DLD1 (cell line): ENCODE data around the gene HIP1R.

Source experiments
- in situ Hi-C: cut with HindIII; loops from 2 replicates; pipeline ENCODE4 v1.10.0; 2017; ENCODE audit warnings: low sequenced_read_pairs

Gene HIP1R

DNA sequence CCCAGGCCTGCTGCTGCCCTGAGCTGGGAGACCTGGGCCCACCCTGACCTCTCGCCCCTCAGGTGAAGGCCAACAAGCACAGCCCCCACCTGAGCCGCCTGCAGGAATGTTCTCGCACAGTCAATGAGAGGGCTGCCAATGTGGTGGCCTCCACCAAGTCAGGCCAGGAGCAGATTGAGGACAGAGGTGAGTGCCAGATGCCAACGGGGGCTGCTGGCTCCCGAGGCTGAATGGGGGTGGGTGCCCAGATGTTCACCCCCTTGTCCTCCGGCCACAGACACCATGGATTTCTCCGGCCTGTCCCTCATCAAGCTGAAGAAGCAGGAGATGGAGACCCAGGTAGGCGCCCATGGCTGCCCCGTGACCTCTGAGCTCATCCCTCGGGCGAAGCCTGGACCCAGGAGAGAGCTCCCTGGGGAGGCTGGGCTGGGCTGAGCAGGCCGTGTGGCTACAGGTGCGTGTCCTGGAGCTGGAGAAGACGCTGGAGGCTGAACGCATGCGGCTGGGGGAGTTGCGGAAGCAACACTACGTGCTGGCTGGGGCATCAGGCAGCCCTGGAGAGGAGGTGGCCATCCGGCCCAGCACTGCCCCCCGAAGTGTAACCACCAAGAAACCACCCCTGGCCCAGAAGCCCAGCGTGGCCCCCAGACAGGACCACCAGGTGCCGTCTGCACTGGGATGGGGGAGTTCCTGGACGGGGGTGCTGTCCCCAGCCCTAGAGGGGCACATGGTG is 25.8 kb downstream of the HIP1R start:
- in situ Hi-C loops, result no loop called here

DNA sequence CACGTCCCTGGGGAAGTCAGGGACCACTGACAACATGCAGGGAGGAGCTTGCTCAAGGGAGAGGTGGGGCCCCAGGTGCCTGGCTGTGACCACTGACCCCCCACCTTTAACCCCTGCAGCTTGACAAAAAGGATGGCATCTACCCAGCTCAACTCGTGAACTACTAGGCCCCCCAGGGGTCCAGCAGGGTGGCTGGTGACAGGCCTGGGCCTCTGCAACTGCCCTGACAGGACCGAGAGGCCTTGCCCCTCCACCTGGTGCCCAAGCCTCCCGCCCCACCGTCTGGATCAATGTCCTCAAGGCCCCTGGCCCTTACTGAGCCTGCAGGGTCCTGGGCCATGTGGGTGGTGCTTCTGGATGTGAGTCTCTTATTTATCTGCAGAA is 26.3 kb downstream of the HIP1R start:
- in situ Hi-C loops, result no loop called here

DNA sequence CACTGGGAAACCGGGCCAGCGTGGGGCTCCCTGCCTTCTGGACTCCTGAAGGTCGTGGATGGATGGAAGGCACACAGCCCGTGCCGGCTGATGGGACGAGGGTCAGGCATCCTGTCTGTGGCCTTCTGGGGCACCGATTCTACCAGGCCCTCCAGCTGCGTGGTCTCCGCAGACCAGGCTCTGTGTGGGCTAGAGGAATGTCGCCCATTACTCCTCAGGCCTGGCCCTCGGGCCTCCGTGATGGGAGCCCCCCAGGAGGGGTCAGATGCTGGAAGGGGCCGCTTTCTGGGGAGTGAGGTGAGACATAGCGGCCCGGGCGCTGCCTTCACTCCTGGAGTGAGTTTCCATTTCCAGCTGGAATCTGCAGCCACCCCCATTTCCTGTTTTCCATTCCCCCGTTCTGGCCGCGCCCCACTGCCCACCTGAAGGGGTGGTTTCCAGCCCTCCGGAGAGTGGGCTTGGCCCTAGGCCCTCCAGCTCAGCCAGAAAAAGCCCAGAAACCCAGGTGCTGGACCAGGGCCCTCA is 26.9 kb downstream of the HIP1R start:
- in situ Hi-C loops, result no loop called here

DNA sequence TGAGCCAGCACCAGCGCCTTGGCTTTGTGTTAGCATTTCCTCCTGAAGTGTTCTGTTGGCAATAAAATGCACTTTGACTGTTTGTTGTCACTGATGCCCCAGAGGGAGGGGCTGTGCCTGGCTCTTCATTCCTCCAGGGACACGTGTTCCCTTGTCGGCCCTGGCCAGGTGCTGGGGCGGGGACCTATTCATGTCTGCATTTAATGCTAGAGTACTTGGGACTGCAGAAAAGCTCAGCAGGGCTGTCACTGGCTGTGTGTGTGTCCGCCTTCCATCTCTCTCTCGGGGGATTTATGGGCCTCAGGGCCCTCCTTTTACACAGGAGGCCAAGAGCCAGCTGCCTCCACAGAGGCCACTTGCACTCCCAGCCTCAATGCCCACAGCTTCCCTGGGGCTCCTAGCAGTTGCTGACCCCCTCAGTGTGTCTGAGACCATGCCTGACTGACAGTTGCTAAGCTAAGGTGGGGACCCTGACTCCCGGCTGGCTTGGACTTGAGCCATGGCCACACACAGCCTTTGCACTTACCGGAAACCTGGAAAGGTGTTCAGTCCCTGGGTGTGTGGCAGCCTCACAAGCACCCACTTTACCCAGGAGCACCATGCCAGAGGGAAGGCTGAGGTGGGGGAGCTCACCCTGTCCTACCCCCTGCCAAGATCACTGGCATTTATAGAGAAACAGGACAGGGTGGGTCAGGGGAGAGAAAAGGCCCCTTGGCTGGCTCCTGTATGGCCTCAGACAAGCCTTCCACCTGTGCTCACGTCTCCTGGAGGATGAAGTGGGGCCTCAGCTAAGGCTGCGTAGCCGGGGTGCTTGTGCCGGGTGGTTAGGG is 27.8 kb downstream of the HIP1R start:
- in situ Hi-C loops, result no loop called here

DNA sequence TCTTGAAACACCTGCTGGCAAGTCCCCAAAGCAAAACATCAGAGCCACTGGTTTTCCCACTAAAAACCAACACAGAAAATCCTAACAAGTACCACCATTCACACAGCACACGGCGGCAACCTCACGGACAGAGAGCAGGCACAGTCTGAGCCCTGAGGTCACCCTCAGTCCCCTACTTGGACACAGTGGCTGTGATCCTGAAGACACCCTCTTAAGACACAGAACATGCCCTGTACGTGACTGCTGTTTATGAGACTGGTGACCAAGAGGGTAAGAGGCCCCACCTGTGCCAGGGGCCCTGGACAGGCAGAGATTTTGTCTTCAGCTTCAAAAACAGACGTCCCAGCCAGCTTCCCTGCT is 29.6 kb downstream of the HIP1R start:
- in situ Hi-C loops, result no loop called here

DNA sequence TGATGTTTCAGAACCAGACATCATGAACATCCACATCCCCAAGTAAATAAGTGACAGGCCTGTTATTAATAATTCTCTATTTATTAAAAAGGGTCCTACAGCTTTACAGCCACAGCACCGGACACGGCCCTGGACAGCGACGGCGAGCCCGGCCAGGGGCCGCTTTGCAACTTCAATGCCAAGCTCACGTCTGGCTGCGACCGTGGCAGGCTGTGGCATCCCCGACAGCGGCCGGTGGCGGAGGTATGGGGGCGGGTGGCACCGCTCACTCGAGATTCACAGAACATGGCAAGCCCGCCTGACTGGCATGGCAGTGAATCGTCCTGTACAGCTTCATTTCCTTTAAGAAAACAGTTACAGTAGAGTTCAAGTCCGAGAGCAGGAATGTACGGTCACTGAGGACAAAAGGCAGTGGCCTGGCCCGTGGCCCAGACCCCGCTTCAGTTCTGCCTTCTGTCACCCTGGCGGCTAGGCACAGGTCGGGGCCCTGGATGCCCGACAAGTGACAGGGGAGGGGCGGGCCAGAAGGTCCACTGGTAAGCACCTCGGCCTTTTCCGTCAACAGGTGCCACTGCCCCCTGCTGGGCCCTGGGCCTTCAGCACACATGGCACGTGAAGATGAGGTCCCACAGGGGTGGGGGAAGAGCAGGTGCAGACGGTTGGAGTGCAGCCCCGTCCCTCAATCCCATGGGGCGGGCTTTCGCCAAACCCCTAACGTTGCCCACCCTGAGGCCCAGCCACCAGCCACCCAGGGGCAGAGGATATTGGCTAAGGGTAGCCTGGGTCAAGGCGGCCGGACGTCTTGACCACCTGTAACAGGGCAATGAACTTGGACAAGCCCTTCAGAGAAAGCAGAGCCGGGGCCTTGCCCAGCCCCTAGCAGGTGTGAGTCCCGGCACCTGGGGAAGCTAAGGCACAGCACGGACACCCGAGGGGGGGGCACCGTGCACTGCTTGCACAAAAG is 30.3 kb downstream of the HIP1R start:
- in situ Hi-C loops, result no loop called here

DNA sequence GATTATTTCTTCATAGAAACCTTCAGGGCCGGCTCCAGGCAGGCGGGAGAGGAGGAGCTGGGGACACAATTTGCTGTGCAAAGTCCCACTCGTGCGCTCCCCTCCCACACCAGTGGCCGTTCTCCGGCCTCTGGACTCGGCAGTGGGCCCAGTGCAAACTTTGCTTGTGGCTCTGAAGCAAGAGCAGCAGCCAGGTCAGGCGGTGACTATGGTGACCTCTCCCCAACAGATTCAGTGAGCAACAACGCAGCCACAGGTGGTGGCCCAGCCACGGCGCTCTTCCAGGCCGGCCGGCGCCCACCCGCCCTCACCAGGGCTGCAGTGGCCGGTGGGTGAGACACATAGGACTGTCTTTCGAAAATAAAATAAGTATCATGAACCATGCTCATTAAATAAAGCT is 31.1 kb downstream of the HIP1R start:
- in situ Hi-C loops, result no loop called here

DNA sequence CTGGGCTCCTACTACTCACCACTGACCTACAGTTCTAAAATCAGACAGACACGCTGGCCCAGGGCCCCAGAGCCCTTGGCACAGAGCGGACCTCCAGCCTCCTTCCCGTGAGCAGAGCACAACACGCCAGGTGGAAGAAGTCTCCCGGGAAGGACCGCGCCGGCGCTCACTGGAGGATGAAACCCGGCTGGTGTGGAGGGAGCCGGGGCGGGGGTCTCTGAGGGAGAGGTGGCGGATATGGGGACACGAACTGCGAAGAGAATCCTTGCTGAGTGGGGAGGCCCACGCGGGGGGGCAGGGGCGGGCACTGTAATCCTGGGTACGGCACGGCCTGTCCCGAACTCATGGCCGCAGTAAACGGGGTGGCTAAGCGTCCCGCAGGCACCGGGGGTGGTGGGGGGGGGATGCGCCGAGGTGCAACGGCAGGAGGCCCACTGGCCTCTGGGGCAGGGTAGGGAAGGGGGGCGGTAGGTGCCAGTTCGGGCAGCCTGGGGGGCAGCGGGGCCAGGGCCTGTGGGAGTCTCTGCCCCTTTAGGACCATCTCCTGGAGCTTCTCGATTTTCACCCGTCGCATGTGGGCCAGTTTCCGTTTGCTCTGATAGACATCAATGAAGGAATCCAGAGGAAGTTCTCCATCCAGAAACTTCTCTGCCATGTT is 31.8 kb downstream of the HIP1R start:
- in situ Hi-C loops, result no loop called here

DNA sequence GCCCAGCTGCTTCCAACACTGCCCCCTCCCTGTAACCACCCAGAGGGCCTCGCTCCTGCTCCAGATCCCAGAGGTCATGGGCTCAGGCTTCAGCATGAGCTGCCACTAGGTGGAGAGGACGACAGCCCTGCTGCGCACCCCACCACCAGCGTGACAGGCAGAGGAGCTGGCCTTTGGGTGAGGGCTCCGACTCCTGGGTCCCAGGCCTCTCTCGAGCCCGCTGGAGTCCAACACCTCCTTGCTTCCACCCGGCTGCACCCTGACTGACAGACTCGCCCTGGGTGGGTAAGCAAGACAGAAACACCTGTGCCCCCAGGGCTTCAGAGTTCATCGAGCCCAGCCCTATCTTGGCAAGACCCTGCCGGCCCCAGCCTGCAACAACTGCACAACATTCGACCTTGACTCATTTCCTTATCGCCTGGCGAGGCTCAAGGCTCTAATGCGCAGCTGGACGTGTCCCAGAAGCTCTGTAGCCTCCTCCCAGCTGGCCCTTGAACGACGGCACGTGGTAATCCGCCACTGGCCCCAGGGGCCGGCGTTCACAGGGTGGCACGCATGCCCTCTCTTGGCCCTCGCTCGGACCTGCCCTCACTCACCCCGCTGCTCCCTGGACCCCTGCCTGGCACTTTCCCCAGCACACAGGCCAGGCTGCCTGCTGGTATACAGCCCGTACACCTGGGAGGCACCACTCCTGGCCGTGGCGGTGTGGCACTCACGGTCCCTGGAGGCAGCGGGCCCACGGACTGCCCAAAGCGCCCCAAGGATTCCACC is 32.6 kb downstream of the HIP1R start:
- in situ Hi-C loops, result no loop called here

DNA sequence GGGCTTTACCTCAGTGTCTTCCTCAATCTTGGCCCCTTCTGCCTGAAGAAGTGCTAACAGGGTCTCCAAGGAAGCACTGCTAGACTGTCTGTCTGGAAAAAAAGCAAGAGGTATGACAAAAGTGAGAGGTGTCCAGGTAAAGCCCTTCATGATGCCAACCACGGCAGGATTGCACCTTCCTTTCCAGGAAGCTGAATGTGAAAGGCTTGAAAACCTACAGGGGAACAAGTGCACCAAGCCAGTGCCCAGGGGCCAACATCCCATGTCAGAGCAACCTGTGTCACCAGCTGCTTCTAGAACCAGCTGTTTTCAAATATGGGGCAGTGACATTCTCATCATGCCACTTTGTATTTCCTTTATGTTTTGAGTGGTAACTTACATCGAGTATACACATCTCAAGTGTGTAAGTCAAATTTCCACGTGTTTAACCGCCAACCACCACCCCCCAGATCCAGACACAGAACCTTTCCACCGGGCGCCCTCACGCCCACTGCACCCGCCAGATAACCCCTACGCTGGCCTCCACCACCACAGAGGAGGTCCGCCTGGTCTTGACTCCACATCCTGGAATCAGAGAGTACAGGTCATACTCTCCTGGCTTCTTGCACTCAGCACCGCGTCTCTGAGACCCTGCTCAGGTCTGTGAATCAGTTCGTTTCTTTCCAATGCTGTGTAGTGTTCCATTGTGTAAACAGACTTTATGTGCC is 33.4 kb downstream of the HIP1R start:
- in situ Hi-C loops, result no loop called here

DNA sequence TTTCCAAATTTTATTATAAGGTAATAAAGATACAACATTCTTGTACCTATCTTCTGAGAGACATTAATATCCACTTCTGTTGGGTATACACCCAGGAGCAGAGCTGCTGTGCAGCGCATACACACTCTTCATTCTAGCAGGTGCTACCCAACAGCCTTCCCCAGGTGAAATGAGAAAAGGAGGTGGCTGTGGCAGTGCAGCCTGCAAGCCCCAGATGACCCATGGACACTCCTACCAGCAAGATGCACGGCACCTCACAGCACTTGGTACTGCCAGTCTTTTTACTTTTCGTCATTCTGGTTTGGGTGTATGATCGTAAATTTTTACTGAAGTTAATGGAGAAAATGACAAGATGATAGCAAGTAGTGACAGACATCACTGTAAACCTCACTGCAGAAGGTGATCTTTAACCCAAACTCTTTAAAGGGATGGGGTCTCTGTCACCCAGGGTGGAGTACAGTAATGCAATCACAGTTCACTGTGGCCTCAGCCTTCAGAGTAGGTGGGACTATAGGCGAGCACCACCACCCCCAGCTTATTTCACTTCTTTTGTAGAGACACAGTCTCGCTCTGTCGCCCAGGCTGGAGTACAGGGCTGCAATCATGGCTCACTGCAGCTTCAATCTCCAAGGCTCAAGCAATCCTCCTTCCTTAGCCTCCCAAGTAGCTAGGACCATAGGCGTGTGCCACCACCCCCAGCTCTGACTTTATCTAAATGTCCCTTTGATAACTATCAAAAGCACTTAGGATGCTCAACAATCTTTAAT is 34.1 kb downstream of the HIP1R start:
- in situ Hi-C loops, result no loop called here

DNA sequence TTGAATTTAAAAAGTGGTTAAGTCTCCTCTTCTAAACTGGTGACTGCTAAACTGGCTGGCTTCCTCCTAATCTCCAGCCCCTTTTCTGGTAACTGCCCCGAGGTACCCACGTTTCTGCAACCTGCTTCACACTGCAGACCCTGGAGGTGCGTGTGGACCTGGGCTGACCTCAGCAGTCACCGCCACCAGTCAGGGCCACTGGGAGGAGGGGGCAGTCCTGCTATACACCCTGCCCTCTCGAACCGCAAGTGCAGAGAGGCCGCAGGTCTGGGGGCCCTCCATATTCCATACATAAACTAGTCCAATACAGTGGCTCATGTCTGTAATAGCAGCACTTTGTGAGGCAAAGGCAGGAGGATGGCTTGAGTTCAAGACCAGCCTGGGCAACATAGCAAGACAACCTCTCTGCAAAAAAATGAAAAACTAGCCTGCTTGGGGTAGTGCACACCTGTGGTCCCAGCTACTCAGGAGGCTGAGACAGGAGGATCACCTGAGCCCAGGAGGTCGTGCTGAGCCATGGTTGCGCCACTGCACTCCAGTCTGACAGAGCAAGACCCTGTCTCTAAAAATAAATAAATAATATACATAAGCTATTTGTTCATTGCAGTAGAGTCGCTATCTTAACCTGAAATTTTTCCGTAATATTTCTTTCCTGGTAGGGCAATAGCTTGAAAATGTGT is 35.0 kb downstream of the HIP1R start:
- in situ Hi-C loops, result no loop called here

DNA sequence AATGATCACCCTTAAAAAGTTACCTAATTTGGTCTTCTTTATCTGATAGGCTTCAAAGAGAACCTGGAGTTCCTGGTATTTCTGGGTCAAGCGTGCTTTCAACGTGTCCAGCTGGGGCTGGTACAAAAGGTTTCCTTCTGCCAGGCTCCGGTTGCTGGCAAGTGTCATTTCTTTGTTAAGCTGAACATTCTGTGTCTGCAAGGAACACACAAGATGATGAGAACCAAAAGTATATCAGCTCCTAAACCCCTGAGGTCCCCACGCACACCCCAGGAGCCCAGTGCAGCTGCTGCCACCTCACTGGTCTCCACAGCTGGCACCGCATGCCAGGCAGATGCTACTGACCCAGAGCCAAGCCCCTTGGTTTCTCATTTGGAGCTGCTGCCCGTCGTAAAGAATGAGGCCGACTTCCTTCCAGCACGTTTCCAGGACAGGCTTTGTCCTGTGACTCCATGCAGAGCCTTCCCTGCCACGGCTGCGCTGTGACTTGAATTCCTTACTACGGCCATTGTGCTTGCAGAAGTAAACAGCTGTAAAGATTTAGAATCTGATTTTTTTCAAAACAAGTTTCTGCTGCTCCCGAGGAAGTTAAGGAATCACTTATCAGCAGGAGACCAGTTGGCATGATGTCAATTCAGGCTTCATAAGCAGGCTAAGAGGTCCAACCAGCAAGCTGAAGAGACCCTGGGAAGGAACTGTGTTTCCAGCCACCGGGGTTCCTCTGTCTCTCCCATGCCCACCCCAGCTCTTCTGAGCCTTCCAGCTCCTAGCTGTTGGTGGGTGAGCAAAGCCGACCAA is 35.8 kb downstream of the HIP1R start:
- in situ Hi-C loops, result no loop called here

DNA sequence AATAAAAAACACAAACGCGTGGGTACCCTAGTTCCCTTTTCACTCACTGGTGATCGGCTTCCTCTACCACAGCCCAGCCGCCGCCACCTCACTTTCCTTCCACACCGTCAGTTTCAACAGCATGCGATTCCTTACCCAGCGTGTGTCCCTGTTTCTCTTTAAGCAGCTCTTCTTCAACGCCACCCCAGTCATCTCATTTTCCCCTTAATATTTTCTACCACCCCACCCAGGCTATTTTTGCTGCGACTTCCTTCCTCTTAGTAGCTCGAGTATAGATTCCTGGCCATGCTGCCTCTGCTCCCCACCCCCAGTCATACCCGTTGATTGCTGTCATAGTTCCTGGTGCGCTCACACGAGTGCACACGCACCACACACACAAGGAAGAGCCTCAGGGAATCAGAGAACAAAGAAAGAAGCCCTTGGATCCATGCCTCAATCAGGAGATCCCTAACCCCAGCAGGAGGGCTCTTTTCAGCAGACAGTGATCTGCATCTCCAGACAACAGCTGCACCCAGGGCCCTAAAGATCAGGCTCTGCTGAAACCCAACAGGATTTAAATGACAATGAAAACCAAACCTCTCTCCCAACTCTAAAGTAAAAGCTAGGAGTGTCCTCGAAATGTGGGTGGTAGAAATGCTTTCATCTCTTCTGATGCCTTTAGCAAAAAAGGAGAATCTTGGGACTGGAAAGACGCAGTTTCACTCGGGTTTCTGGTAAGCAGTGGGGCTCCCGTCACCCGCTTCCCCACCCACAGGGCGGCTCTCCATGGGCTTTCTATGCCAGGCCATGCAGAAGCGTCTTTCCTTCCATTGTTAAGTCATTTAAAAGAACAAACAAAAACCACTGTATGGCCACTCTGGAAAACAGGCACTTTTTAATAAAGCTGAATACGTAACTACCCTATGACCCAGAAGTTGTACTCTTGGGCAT is 36.9 kb downstream of the HIP1R start:
- in situ Hi-C loops, result no loop called here

DNA sequence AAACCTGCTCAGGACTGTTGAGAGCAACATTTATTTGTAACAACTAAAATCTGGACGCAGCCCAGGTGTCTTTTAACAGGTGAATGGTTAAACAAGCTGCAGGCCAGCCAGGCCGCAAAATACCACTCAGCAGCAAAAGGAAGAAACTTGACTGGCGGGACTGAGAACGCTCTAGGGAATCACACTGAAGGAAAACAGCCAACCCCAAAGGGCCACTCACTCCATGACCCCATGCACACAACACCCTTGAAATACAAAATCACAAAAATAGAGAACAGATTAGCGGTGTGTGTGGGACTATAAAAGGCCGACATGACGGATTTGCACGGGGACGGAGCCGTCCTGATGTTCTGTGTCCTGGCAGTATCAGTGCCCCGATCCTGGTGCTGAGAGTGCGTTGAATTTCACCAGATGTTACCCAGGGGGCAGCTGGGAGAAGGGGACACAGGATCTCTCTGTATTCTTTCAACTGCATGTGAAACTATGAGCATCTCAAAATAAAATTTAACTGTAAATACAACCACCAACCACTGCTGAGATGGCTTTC is 37.6 kb downstream of the HIP1R start:
- in situ Hi-C loops, result no loop called here

DNA sequence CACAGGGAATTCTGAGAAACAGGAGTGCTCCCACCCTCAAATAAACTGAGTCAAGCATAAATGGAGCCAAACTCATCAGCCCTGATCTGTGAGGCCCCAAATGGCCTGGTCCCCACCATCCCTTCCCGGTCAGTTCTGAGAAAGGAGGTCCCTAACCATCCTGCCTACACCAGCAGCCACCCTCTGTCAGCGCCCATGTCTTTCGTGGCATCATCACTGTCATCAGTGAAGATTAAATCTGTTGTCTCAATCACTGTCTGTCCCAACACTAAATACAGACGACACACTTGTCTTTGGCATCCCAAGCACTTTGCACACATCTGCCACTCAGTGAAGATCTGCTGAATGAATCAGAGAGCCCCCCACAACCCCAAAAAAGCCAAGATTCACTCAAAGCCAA is 38.3 kb downstream of the HIP1R start:
- in situ Hi-C loops, result no loop called here
